Uterus (tissue), 2 donors: ENCODE data around the gene TTC31.

Experiments used
- POLR2A ChIP-seq, 2 donors: fragments of 450-650 bp; IDR thresholded peaks; one replicate each; pipeline ENCODE4 v1.6.1; 2016; ENCODE audit warnings: antibody characterized with exemption in 2 of 2, mild to moderate bottlenecking in 1 of 2, moderate library complexity in 1 of 2
- TF ChIP-seq, protein P1 (sequence below), 4 experiments: fragments of 200-600 bp in 2 of 4; fragments of 450-650 bp in 2 of 4; sonication (generic) in 2 of 4; IDR thresholded peaks; one replicate each; pipeline ENCODE4 v1.5.1; 2016 to 2019; ENCODE audit warnings: antibody characterized with exemption in 4 of 4, mild to moderate bottlenecking in 2 of 4, moderate library complexity in 1 of 4

DNA sequence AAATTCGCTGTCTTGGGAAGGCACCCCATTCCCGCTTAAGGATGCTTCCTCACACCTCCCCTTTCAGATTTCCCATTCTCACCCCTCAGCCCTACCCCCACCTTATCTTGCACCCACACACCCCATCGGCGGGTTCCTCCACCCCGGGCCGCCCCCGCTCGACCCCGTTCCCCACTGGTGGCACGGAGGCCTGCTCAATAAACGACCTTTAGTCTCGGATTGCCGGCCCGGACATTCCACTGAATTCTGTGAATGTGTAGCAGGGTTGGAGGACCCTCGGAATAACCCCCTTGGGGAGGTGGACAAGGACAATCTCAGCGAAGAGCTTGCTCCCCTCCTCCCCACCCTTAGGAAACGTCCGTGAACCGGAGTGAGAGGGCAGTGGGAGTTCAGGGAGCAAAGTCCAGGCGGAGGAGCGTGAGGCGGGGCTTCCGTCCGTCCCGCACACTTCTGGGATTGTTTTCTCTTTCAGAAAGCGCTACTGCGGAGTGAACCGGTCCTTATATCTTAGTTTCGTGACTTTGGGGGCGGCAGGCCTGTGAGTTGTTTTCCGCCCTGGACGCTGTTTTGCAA lies 19.4 kb downstream of the TTC31 start:
- TF ChIP-seq POLR2A (IDR thresholded peaks at IDR 0.05) = no peak
- TF ChIP-seq, protein P1, sequence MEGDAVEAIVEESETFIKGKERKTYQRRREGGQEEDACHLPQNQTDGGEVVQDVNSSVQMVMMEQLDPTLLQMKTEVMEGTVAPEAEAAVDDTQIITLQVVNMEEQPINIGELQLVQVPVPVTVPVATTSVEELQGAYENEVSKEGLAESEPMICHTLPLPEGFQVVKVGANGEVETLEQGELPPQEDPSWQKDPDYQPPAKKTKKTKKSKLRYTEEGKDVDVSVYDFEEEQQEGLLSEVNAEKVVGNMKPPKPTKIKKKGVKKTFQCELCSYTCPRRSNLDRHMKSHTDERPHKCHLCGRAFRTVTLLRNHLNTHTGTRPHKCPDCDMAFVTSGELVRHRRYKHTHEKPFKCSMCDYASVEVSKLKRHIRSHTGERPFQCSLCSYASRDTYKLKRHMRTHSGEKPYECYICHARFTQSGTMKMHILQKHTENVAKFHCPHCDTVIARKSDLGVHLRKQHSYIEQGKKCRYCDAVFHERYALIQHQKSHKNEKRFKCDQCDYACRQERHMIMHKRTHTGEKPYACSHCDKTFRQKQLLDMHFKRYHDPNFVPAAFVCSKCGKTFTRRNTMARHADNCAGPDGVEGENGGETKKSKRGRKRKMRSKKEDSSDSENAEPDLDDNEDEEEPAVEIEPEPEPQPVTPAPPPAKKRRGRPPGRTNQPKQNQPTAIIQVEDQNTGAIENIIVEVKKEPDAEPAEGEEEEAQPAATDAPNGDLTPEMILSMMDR (IDR thresholded peaks at IDR 0.05) = no peak
